Spleen (tissue), 7 donors: Measurements from ENCODE around the gene RBX1.

Experiments used
- POLR2A ChIP-seq, 3 donors: fragments of 450-650 bp; IDR thresholded peaks; one replicate each; pipeline ENCODE4 v1.5.1; 2017; ENCODE audit warnings: antibody characterized with exemption in 3 of 3, mild to moderate bottlenecking in 1 of 3
- POLR2AphosphoS5 ChIP-seq, 3 donors: sonication (generic); formaldehyde crosslinking; IDR thresholded peaks; one replicate each; pipeline ENCODE4 v1.5.1; 2017; ENCODE audit warnings: antibody characterized with exemption in 3 of 3
- TF ChIP-seq, protein P1 (sequence below), 11 experiments: fragments of 200-600 bp in 7 of 11; fragments of 450-650 bp in 4 of 11; sonication (generic) in 4 of 11; IDR thresholded peaks in 8 of 11; conservative IDR thresholded peaks in 3 of 11; 1 replicate in 7 of 11; 2 replicates in 4 of 11; pipeline versions ENCODE4 v1.4.0 to v1.8.0; 2016 to 2021; ENCODE audit warnings: antibody characterized with exemption in 11 of 11, inconsistent platforms in 4 of 11, mild to moderate bottlenecking in 1 of 11
- donor health status: DM: no; HTN: no; CAD: no; lungs with moderate emphysema.
- donor health status: DM: no; HTN: no; CAD: no.
- donor health status: DM: no; HTN: no; CAD: no.

DNA sequence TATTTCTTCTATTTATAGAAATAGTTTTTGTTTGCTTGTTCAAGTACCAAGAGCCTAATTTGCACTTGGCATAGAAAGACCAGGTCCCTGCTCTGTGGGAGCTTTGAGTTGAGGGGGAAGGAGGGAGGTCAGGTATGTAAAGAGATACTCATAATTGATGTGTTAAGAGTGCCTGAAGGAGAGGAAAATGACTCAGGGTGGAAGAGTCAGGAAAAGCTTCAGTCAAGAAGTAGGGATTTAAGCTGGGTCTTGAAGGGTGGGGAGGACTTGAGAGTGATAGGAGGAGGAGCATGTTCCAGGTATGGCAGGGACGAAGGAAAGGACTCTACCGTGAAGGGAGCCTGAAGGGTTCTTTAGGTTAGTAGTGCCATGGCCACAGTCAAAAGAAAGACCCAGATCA is 9.0 kb downstream of the RBX1 start:
- TF ChIP-seq, protein P1, sequence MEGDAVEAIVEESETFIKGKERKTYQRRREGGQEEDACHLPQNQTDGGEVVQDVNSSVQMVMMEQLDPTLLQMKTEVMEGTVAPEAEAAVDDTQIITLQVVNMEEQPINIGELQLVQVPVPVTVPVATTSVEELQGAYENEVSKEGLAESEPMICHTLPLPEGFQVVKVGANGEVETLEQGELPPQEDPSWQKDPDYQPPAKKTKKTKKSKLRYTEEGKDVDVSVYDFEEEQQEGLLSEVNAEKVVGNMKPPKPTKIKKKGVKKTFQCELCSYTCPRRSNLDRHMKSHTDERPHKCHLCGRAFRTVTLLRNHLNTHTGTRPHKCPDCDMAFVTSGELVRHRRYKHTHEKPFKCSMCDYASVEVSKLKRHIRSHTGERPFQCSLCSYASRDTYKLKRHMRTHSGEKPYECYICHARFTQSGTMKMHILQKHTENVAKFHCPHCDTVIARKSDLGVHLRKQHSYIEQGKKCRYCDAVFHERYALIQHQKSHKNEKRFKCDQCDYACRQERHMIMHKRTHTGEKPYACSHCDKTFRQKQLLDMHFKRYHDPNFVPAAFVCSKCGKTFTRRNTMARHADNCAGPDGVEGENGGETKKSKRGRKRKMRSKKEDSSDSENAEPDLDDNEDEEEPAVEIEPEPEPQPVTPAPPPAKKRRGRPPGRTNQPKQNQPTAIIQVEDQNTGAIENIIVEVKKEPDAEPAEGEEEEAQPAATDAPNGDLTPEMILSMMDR (IDR thresholded peaks at IDR 0.05 in 8 of 11, conservative IDR thresholded peaks at IDR 0.05 in 3 of 11): no peak
- TF ChIP-seq POLR2A (IDR thresholded peaks at IDR 0.05) (no peak), POLR2AphosphoS5 (IDR thresholded peaks at IDR 0.05) (no peak)
